IPS-18c (cell line): ENCODE measurements around the gene STYXL1.
"Not testable (repeated sequence)": the region's sequence is repeated elsewhere in the genome, so short reads cannot be mapped to it uniquely, and the experiment has no call there.

Experiments used
- H3K4me3 ChIP-seq: 2 replicates; pipeline ENCODE4 v1.7.0; 2013; ENCODE audit warnings: low read depth, mild to moderate bottlenecking, low read length, moderate library complexity; ENCODE audit not compliant: insufficient read depth
- H3K9me3 ChIP-seq: one replicate; pipeline ENCODE4 v1.6.1; 2013; ENCODE audit warnings: mild to moderate bottlenecking, low read length, moderate library complexity; ENCODE audit not compliant: control insufficient read depth, insufficient read depth

Gene STYXL1

DNA sequence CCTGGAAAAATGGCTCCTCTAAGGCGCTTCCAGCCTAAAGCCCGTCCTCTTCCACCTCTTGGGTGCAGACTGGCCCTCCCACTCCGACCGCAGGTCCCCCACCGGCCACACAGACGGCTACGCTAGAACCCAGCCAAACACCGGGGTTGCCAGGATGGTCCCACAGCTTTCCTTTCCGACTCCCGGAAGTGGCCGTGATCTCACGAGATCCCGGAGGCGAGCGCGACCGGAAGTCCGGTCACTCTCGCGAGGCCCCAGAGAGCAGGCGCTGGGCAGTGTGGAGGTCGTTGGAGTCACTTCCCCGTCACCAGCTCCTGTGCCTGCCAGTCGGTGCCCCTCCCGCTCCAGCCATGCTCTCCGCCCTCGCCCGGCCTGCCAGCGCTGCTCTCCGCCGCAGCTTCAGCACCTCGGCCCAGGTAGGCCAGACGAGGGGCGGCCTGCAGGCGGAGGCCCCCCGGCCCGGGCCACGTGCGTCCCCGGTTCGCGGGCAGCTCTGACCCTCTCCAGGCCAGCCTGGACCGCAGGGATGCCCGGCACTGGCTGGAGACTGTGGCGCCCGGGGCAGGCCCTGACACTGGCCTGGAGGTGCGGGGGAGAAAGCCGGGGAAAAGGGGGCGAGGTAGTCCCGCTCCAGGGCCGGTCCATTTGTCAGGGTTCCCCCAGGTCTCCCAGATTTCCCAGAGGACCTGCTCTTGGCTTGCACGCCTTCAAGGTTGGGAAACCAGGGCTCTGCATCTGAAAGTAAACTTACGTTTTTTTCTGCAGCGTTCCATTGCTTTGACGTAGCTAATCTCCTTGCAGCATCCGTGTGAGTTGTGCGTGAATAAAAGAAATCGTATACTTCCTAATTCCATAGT is at the start of gene STYXL1, which contains the start of gene MDH2:
Gene STYXL1 (minus strand): TSS at position 190 of the 857 bp plus-strand sequence. CDS start 17,477 bp downstream, outside the sequence.
Gene MDH2 (plus strand): TSS at position 296 of the 857 bp plus-strand sequence. CDS start 55 bp downstream, at position 351.
- peak within 1 kb of the TSS; percentile 99 for H3K4me3 ChIP-seq
- no peaks in the 10 kb centered on the region for H3K9me3 ChIP-seq

DNA sequence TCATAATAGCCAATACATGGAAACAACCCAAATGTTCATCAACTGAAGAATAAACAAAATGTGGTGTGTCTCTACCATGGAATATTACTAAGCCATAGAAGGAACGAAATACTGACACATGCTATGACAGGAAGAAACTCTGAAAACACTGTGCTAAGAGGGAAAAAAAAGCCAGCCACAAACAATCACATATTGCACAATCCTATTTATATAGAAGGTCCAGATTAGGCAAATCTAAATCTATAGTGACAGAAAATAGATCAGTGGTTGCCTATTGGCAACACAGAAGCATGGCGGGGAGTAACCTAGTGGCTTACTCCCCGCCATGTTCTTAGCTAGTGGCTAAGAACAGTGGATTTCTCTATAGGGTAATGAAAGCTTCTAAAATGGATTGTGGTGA is 48.1 kb upstream of the STYXL1 start:
- Histone ChIP-seq H3K4me3 (no peak overlapping the region), H3K9me3 (no peaks in the 10 kb centered on the region)

DNA sequence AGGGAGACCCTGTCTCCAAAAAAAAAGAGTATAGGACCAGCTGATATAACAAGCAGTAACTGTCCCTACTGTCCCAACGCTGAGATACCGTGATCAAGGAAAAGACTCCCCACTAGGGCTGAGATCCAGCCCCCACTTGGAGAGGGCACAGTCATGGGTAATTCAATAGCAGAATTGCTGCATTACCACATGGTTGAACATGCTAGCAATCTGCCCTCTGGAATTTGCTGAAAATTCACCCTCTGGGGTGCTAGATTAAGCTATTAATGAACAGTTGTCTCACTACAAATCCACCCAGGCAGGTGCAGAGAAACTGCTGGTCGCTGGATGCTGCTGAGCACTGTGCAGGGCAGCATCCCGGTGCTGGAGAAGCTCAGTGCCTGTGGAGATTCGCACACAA is 46.5 kb upstream of the STYXL1 start:
- H3K9me3 ChIP-seq, H3K4me3 ChIP-seq: not testable (repeated sequence)

- not testable (repeated sequence) for H3K9me3 ChIP-seq, H3K4me3 ChIP-seq
Measured at GRCh38 chr7:76093531-76093930, 45.7 kb upstream of the STYXL1 start.

DNA sequence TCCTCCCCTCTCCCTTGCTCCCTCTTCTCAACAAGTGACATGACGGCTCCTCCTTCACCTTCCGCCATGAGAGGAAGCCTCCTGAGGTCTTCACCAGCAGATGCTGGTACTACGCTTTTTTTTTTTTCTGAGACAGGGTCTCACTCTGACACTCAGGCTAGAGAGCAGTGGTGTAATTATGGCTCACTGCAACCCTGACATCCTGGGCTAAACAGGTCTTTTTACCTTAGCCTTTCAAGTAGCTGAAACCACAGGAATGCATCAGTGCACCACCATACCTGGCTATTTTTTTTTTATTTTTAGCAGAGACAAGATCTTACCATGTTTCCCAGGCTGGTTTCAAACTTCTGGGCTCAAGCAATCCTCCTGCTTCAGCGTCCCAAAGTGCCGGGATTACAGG is 43.7 kb upstream of the STYXL1 start:
- Histone ChIP-seq H3K9me3 (no peaks in the 10 kb centered on the region), H3K4me3 (no peak overlapping the region)

DNA sequence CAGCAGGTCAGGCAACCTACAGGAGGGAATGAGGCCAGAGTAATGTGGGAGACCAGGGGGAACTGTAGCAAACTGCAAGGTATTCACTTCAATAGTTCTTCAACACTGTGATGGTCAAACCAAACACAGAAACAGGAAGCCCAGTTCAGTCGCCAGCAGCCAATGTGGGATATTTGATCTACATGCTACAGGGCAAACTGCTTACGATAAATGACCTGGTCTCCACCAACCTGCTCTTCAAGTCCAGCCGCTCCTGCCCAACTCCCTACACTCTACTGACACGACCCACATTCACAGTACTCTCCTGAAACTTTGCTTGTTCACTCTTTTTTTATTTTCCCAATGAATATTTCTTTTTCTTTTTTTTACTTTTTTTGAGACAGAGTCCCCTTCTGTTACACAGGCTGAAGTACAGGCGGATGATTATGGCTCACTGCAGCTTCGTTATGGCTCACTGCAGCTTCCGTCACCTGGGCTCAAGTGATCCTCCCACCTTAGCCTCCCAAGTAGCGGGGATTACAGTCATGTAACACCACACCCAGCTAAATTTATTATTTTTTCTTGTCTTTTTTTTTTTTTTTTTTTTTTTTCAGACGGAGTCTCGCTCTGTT is 42.2 kb upstream of the STYXL1 start:
- H3K9me3 ChIP-seq: no peaks in the 10 kb centered on the region
- H3K4me3 ChIP-seq: no peak overlapping the region

DNA sequence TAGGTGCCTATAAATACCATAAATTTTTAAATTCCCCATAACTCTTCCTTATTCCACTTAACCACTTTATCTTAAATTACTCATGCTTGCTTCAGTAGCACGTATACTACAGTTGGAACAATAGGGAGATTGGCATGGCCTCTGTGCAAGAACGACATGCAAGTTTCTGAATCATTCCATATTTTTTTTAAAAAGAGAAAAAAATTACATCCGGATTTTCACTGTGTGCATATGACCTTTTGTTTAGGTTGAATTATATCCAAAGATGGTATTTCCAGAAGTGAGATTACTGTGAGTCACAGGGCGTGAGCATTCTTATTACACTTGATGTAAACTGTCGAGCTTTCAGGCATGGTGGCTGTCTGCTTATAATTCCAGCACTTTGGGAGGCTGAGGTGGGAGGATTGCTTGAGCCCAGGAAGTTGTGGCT is 39.6 kb upstream of the STYXL1 start:
- not testable (repeated sequence) for H3K4me3 ChIP-seq, H3K9me3 ChIP-seq

DNA sequence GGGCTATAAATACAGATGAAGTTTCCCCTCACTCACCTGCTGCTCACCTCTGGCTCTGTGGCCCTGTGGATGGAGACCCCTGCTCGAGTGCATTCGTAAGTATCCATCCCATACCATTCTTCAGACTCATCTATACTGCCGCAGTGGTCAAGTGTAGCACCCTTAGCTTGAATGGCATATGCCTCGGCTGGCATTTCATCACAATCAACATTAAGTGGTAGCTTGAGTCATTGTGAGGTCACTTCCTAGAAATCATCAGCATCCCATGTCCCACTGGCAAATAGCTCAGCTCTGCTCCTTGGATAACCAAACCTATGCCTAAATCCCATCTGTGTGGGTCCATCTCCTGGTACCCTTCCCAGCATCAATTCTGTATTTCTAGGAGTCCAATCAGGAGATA is 38.3 kb upstream of the STYXL1 start:
- Histone ChIP-seq H3K4me3 (no peak overlapping the region), H3K9me3 (no peaks in the 10 kb centered on the region)

DNA sequence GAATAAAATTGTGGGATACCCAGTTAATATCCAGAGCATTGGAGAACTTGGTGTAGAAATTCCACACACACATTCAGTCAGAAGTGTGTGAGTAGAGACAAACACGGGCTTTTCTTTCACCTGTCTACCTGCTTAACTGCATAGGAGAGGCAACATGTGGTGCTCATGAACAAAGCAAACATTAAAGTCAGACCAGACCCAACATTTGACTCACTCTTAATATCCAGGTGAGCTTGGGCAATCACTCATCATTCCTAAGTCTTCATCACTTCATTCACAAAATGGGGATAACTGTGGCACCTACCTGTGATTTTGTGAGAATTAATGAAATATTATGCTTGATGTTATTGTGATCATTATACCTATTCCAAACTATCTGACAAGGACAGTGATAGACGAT is 36.3 kb upstream of the STYXL1 start:
- not testable (repeated sequence) for H3K4me3 ChIP-seq, H3K9me3 ChIP-seq

DNA sequence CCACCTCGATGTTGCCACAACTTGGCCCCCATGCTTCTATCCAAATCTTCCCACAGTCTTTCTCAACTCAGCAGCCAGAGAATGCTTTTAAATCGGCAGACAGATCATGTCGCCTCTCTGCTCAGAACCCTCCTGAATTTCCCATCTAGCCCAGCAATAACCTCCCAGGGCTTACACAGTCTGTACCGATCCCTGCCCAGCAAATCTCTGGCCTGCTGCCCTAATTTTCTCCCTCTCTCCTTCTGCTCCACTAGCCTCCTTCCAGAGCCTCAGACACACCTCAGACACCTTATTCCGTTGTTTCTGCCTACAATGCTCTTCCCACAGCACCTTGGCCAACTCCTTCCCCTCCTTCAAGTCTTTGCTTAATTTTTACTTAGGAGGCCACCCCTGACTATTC is 32.4 kb upstream of the STYXL1 start:
- Histone ChIP-seq H3K4me3 (no peak overlapping the region), H3K9me3 (no peaks in the 10 kb centered on the region)

DNA sequence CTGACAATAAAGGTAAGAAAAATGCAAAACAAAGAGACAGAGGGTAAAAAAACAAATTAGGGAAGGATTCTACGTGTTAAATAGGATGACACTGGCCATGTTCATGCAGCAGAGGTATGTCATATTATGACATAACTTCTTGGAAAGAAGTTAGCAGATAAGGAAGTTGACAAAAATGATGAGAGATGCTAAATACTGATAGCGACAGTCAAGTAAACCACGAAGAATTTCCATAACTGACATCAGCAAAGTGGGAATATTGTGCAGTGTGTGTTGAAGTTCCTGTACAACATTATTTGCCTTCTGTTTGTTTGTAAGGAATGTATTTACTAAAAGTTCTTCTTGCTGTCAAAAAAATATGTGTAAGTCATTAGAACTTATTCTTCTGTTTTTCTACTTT is 29.6 kb upstream of the STYXL1 start:
- Histone ChIP-seq H3K9me3 (no peaks in the 10 kb centered on the region), H3K4me3 (no peak overlapping the region)

DNA sequence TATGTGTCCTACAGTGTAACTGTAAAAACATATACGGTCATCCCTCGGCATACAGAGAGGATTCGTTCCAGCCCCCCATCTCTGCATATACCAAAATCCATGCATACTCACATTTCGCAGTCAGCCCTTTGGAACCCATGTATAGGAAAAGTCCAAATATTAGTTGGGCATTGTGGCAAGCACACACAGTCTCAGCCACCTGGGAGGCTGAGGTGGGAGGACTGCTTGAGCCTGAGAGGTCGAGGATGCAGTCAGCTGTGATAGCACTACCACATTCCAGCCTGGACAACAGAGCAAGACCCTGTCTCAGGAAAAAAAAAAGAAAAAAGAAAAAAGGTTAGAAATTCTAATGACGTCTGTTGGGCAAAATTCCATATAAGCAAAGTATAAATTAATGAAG is 29.2 kb upstream of the STYXL1 start:
- H3K4me3 ChIP-seq: no peak overlapping the region

GRCh38 chr7:76074972-76075370 is 27.2 kb upstream of the STYXL1 start:
- H3K4me3 ChIP-seq: no peak overlapping the region
- no peaks in the 10 kb centered on the region for H3K9me3 ChIP-seq

More for the DNA sequence above, 29.2 kb upstream of the STYXL1 start:
- H3K9me3 ChIP-seq: no peaks in the 10 kb centered on the region

DNA sequence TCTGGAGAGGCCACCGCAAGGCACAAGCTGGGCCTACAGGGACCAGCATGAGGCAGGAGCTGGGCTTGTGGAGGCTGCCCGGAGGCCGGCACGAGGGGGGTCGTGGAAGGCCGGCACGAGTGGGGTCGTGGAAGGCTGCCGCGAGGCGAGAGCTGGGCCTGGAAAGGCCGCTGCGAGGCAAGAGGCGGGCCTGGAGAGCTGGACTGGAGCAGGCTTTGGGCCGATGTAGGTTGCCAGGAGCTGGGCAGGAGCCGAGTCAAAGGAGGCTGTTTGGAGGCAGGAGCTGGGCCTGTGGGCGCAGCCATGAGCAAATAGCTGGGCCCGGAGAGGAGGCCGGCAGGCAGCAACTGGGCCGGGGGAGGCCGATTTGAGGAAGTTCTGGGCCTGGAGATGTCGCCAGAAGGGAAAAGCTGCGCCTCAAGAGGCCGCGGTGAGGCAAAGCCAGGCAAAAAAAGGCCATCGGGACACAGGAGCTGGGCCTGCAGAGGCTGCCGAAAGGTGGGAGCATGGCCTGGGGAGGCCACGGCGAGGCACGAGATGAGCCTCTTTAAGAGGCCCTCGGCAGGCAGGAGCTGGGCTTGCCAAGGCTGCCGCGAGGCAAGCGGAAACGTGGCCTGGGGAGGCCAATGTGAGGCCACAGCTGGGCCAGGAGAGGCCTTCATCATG is 26.6 kb upstream of the STYXL1 start:
- no peaks in the 10 kb centered on the region for H3K9me3 ChIP-seq

GRCh38 chr7:76073335-76073990 is 25.7 kb upstream of the STYXL1 start:
- Histone ChIP-seq H3K4me3 (no peak overlapping the region), H3K9me3 (no peaks in the 10 kb centered on the region)

More for the DNA sequence above, 26.6 kb upstream of the STYXL1 start:
- H3K4me3 ChIP-seq: no peak overlapping the region

DNA sequence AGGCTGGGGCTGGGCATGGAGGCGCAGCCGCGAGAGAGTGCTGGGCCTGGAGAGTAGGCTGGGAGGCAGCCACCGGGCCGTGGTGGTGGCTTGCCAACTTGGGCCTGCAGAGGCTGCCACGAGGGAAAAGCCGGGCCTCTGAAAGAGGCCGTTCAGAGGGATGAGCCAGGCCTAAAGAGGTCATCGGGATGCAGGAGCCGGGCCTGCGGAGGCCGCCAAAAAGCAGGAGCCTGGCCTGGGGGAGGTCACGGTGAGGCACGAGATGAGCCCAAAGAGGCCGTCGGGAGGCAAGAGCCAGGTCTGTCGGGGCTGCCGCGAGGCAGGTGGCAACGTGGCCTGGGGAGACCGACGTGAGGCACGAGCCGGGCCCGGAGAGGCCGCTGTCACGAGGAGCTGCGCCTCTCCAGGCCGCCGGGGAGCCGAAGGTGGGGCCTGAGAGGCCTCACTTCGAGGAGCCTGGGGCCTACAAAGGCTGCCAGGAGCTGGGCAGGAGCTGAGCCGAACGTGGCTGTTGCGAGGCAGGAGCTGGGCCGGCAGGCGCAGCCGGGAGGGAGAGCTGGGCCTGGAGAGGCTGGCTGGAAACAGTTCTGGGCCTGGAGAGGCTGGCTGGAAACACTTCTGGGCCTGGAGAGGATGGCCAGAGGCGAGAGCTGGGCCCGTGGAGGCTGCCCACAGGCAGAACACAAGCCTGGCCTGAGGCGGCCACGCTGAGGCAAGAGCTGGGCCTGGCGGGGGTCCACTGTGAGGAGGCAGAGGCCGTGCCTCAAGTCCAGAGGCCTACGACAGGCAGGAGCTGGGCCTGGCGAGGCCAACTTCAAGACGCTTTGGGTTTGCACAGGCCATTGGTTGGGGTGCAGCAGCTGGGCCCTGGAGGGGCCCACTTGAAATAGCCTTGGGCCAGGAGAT is 24.7 kb upstream of the STYXL1 start:
- Histone ChIP-seq H3K4me3 (no peak overlapping the region), H3K9me3 (no peaks in the 10 kb centered on the region)
